GM18498 (cell line): ENCODE results near the gene SUGCT.
"Not testable (repeated sequence)": the region's sequence is repeated elsewhere in the genome, so short reads cannot be mapped to it uniquely, and the experiment has no call there.

Source experiments
- ATAC-seq: cut with Tn5 transposase; IDR thresholded peaks from one replicate; pipeline ENCODE4 v1.9.1; 2021; ENCODE audit warnings: mild to moderate bottlenecking, moderate library complexity; ENCODE audit not compliant: unreplicated experiment

SUGCT gene

DNA sequence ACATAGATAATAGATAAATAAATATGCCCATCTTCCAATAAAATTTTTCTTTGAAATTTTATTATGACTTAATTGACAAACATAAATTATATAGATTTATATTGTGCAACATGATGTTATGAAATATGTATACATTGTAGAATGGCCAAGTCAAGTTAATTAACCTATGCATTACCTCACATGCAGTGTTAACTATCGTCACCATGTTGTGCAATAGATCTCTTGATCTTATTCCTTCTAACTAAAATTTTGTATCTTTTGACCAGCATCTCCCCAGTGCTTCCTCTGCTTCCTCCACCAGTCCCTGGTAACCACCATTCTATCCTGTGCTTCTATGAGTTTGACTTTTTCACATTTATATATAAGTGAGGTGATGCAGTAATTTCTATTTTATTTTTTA lies 259.6 kb downstream of the SUGCT start:
- no peak for ATAC-seq

DNA sequence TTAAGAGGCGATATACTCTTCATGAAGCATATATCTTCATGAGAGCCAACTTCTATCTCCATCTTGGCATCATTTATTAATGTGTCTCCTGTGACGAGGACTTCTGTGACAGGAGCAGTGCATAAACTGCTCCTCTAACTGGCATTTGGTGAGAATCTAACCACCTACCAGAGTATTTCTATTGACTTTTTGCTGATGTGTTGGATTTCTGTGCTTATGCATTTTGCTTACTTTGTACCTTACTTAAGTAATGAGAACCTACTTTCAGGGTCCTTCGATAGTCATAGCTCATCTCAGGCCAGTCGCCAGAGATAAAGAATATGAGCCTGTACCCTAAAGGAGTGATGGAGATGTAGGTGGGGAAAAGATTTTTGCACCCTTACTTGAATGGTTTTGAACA lies 265.7 kb downstream of the SUGCT start:
- ATAC-seq, result no peak

DNA sequence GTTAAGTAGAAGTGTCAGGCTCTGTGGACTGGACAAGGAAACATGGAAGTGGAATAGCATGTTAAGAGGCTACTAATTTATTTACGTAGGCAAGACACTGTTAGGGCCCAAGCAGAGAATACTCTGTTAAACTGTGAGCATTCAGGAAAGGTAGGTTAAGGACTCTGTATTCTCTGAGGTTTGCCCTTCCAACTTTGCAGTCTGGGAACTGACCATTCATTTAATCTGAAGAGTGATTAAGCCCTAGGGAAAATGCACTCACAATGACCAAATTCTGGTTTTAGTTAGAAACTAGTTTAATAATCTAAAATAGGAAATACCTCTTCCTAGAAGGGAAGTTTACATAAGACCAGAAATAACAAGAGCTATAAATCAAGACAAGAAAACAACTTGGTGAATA lies 266.6 kb downstream of the SUGCT start:
- no peak for ATAC-seq

DNA sequence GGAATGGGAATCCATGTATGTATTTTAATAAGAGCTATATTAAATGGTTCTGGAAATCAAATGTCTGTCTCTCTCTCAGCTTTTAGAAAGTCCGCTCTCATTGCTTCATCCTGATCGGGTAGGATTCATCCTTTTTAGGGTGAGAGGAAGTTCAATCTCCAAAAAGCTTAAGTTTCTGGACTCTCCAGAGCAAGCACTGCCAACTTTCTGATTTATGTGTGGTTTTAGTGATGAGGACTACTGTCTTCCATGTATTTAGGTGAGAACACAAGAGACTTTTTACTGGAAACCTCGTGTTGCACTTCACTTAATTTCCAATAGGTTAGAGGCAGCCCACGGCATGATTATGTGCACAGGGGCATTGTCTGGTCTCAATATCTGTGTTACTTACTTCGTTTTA lies 267.9 kb downstream of the SUGCT start:
- no peak for ATAC-seq

DNA sequence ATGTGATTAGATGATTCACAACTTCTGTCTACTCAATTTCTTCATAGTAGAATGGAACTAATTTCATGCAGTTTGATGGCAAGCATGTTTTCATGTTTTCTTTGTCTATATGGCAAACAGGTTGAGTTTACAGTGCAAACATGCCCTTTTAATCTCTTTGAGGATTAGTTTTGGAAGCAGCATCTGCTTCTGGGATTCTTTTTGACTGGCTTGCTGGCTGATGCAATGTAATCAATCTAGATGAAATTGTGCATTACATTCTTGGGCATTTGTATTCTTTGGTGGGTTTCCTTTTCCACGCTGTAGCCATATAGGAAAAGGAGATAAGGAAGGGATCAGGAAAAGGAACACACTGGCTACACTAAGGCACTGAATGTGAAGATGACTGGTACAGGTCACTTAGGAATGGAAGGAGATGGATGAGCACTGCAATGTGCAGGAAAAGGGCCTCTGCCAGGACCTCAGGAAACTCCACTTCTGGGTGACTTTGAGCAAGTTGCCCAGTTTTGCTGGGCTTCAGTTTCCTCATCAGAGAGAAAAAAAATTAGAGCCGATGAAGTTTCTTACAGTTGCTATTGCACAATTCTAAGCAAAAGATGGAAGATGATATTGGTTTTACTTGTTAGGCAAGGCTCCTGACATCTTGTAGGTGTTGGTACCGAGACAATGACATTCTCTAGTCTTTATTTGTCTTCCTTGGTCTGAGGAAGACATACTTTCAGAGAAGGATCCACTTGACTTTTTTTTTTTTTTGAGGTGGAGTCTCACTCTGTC lies 269.1 kb downstream of the SUGCT start:
- ATAC-seq, result no peak

DNA sequence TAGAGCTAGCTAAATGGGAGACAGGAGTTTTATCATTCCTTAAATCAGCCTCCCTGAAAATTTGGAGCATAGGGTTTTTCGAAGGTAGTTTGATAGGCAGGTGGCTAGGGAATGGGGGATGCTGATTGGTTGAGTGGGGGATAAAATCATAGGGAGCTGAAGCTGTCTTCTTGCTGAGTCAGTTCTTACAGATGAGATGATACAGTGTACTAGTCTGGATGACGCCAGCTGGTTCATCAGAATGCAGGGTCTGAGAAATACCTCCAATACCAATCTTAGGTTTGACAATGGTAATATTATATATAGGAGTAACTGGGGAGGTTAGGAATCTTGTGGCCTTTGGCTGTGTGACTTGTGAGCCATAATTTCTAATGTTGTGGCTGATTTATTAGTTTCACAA lies 271.2 kb downstream of the SUGCT start:
- ATAC-seq, result no peak

DNA sequence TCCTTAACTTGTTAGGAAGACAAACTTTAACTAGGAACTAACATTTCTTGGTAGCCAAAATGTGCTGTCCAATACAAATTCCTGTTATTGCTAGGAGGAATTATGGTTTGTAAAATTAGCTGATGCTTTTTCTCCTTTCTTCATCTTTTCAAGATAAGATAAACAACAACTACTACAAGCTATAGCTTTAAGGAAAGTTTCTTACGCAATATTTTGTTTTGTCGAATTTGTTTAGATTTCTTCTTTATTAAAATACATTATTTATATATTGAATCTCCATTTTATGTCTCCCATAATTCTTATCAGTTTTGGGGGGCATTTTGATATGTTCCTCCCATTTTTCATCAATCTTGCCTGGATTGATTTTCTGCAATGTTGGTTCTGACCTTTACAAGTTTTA lies 277.5 kb downstream of the SUGCT start:
- ATAC-seq, result no peak

DNA sequence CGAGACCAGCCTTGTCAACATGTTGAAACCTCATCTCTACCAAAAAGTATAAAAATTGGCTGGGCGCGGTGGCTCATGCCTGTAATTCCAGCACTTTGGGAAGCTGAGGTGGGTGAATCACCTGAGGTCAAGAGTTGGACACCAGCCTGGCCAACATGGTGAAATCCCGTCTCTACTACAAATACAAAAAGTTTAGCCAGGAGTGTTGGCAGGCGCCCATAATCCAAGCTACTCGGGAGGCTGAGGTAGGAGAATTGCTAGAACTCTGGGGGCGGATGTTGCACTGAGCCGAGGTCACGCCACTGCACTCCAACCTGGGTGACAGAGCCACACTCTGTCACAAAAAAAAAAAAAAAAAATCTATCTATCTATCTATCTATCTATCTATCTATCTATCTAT lies 279.9 kb downstream of the SUGCT start:
- not testable (repeated sequence) for ATAC-seq

DNA sequence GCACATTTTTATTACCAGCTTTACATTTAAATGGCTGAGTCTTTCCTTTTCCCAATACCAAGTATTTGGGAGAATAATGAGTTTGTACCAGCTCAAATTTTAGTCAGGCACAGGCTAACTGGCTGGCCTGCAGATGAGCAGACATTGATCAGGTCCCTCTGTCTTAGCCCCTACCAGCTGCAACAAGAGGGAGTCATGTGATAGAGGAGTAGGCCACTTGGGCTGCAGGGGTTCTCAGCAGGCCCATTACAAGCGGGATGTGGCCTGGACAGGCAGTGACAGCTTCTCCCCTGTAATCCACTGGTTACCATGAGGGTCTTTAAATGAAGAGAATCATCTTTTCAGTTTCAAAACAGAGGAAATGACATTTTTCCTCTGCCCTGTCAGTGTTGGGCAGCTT lies 283.6 kb downstream of the SUGCT start:
- ATAC-seq, result no peak

DNA sequence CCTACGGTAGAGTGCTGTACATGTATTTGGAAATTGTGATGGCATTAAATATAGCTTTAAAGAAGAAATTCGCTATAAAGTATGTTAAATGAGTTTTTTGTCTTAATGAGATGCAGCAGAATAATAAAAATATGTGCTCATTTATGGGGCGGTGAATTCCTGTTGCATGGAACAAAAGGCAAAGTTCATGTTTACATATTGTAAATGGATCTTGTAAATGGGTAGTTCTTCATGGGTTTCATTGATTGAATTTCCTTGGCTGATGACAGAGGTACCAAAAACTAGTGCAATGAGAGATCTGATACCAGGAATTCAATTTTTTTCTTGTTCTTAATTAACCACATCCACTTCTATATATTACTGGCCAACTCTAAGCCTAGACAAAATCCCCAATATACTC lies 284.2 kb downstream of the SUGCT start:
- ATAC-seq, result no peak

DNA sequence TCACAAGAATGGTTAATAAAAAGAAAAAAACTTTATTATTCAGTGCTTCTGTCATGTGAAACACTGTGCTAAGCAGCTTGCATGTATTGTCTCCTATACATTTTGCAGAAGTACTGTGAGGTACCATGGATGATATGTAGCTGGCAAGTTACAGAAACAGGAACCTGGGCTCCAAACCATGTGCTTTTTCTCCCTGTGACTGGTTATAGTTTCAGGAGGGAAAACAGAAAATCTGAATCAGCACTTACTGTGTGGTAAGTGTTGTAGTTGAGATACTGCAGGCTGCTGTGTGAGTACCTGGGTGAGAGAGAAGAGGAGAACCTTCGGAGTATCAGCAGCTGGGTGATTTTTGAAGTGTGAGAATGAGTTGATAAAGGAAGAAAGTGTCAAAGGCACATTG lies 285.0 kb downstream of the SUGCT start:
- no peak for ATAC-seq

DNA sequence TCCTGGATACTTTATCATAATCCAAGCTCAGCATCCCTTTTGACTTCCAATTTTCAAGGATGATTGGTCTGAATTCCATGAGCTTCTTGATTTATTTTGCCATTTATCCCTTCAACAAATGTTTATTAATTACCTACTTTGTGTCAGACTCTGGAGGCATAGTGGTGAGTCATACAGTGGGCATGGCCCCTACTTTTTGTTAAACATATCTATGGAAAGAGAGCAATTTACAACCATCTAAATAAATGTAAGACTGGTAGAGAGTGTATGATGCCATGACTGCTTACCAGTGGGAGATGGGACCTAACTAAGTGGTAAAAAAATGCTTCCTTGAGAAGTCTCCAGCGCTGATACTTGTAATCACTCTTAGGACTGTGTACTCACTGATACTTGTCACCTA lies 286.6 kb downstream of the SUGCT start:
- ATAC-seq, result no peak

DNA sequence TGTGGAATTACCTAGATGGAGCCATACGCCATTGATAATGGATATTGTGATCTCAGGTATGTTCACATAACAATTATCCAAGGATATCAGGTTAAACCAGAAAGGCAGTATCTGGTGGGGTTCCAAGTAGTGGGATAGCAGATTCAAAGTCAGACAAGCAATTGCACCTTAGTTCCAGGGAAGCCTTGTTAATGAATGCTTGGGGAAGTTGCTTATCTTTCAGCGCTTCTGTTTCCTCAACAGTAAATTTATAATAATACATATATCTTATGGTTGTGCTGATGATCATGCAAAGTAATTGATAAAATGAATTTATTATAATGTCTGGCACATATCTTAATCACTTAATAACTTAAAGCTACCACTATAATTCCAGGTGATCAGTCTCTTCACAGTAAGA lies 290.9 kb downstream of the SUGCT start:
- no peak for ATAC-seq

DNA sequence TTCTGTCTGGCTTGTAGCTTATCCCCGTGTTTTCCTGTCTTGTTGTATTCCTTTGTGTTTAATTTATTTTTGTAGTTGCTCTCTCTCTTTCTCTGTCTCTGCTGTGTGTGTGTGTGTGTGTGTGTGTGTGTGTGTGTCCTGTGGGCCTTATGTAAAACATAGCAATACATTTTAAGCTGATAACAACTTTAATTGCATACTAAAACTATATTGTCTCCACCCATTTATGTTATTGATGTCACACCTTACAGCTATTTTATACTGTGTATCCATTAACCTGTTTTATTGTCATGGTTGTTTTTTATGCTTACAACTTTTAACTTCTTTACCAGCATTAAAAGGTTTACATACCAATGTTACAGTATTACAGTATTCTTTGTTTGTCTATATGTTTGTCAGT lies 293.6 kb downstream of the SUGCT start:
- no peak for ATAC-seq

DNA sequence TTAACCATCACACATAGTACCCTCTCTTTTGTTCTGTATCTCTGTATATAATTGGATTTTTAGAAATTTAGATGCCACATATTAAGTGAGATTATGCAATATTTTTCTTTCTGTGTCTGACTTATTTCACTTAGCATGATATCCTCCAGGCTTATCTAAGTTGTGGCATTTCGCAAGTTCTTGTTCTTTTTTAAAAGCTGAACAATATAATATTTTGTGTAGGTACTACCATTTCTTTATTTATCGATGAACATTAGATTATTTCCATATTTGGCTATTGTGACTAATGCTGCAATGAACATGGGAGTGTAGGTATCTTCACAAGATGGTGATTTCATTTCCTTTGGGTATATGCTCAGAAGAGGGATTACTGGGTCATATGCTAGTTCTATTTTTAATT lies 295.0 kb downstream of the SUGCT start:
- ATAC-seq, result no peak

DNA sequence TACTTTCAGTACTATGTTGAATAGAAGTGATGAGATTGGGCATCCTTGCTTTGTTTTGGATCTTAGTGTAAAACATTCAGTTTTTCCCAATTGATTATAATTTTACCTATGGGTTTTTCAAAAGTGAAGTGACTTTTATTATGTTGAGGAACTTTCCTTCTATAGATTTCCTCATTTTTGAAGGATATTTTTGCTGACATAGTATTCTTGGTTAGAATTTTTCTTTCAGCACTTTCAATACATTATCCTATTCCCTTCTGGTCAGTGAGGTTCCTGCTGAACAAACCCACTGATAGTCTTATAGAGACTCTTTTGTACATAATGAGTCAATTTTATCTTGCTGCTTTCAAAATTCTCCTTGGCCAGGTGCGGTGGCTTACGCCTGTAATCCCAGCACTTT lies 297.2 kb downstream of the SUGCT start:
- ATAC-seq, result no peak

DNA sequence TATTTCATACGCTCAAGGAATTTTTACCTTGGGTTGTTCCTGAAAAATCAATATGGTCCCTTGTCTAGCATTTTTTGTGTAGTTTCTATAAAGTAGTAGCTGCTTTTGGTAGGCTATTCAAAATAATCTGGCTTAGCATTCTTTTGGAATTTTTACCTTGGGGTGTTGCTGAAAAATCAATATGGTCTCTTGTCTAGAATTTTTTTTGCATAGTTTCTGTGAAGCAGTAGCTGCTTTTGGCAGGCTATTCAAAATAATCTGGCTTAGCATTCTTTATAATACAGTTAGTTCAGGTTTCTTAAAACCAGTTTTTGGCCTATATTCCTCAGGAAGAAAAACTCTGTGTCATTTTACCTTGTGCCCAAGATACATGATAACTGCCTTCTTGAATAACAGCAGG lies 301.9 kb downstream of the SUGCT start:
- ATAC-seq, result no peak

DNA sequence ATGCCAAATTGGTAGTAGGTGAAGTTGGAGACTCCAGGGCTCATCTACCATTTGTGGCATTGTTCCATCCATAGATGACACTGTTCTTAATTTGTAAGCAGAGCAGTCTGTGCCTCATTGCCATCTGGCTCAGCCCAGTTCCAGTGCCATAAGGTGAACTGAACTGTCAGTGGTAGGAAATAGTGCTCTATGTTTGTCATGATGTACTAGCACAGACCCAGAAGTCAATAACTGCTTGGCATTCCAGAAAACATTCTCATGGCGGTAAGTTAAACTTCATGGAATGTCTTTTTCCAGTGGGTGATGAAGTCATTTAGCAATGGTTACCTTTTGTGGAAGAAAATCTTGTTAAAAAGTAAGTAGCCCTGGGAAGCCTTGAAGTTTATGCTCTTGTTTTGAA lies 302.7 kb downstream of the SUGCT start:
- no peak for ATAC-seq

DNA sequence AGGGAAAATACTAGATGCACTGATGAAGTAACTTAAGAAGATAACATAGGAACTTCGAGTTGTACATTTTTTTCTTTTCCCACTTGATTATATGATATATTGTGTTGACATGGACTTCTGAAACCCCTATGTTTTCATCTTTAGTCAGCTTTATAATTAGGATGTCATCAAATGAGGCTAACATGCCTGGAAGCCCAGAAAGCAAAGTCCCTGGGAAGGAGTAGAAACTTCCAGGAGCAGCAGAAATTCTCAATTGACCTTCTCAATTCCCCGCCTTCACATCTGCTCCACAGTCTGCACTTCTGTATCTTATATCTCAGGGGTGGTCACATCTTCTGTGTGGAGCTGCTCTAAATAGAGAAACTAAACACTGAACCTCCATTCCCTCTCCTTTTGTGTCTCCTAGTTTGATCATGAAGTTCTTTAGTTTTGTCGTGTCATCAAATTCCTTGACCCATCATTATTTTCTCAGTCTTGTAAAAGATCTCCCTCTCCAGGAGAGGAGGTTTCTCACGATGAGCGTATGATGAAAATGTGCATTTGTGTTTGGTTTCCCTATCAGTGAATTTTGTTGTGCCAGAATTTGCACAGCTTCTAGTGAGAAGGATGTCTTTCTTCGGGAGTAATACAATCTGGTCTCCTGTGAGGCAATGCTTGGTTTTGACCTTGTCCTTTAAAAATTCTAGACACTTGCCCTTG lies 303.3 kb downstream of the SUGCT start:
- no peak for ATAC-seq

DNA sequence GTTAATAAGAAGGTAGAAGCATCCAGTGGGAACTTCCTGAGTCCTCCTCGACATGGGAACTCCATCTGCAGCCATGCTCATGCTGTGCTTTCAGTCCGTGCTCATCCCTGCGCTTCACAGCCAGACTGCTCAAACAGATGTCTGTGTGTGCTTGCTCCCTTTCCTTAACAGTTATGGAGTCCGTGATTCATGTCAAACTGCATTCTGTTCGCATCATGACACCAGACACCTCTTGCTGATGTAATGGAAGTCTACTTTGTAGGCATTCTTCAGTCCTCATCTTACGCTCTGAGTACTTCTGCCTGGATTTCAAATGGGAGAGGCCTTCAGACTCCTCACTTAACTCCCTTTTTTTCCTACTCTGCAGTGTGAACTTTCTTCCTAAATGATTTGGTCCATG lies 304.9 kb downstream of the SUGCT start:
- ATAC-seq, result no peak

DNA sequence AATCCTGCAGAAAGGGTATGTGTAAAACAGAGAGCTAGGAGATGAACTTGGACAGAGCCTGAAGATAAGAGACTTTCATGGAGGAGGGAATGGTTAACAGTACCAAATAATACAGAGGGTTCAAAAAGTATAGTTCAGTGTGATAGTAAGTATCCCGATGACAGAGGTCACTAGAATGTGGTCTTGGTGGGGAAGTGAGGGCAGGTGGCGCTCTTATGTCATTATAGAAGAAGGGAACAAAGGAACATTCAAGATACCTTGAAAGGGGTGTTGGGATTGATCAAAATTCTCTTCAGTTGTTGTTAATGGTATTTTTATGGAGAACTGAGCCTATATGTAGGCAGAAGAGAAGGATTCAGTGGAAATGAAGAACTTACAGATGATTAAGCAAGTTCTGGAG lies 312.5 kb downstream of the SUGCT start:
- ATAC-seq, result no peak

DNA sequence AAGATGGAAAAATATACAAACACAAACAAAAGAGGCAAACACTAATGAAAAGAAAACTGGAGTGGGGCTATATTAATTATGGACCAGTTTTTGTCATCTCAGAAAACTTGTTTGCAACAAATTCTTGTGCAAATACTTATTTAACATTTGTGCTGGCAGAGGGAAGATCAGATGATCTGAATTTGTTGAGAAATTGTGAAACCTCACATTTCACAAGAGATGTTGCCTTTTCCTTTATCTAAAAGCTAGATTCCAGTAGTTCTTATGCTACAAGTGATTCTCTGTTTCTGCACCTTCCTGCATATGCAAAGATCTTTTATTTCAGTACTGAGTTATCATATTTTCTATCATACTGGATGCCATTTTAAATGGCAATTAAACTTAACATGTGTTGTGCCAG lies 320.7 kb downstream of the SUGCT start:
- no peak for ATAC-seq
